CD8-positive, alpha-beta memory T cell (primary cell): ENCODE results near the gene TCAIM. TPM values are rescaled to one million over a fixed set of nuclear protein-coding genes. Genes with fewer than 3 reads are reported as not detected.
A peak's percentile ranks its signal among the peaks of the same experiment; 100 is the strongest.

Source experiments
- CTCF ChIA-PET: fragments of 350-600 bp; sonication (Branson Sonifier 250); formaldehyde crosslinking; loops from one replicate; lab custom pipeline; 2021; ENCODE audit warnings: antibody characterized with exemption; lab: Charles Lee
- POLR2A ChIA-PET: fragments of 350-600 bp; sonication (Branson Sonifier 250); formaldehyde crosslinking; loops from one replicate; lab custom pipeline; 2021; ENCODE audit warnings: antibody characterized with exemption; lab: Charles Lee
- DNase-seq, 5 donors: peaks; one replicate each; pipeline versions ENCODE4 v3.0.0 to v3.0.0-alpha.2; 2020 to 2022; ENCODE audit warnings: mixed read lengths in 1 of 5
- H3K27ac ChIP-seq: one replicate; pipeline ENCODE4 v1.7.0; 2013; ENCODE audit warnings: low read depth, mild to moderate bottlenecking, low read length, moderate library complexity
- H3K27me3 ChIP-seq: 2 replicates; pipeline ENCODE4 v1.7.0; 2013; ENCODE audit warnings: low read length, mild to moderate bottlenecking; ENCODE audit not compliant: insufficient read depth, poor library complexity, severe bottlenecking
- H3K36me3 ChIP-seq: 2 replicates; pipeline ENCODE4 v1.7.0; 2013; ENCODE audit warnings: mild to moderate bottlenecking, low read length, moderate library complexity; ENCODE audit not compliant: insufficient read depth
- H3K4me1 ChIP-seq: 2 replicates; pipeline ENCODE4 v1.7.0; 2013; ENCODE audit warnings: mild to moderate bottlenecking, low read length, moderate library complexity; ENCODE audit not compliant: insufficient read depth
- H3K4me3 ChIP-seq: 2 replicates; pipeline ENCODE4 v1.7.0; 2013; ENCODE audit warnings: mild to moderate bottlenecking, low read length
- H3K9me3 ChIP-seq: 2 replicates; pipeline ENCODE4 v1.7.0; 2013; ENCODE audit warnings: mild to moderate bottlenecking, low read length
- H3K27ac Mint-ChIP-seq, 8 donors: one replicate each; pipeline ENCODE4 v1.8.0; 2020 to 2021; ENCODE audit warnings: mixed read lengths in 8 of 8, mild to moderate bottlenecking in 6 of 8, inconsistent platforms in 3 of 8, moderate library complexity in 3 of 8
- H3K27me3 Mint-ChIP-seq, 2 donors: one replicate each; pipeline ENCODE4 v1.8.0; 2020 to 2021; ENCODE audit warnings: mixed read lengths in 2 of 2, mild to moderate bottlenecking in 1 of 2, moderate library complexity in 1 of 2
- H3K36me3 Mint-ChIP-seq, 3 donors: one replicate each; pipeline ENCODE4 v1.8.0; 2020 to 2021; ENCODE audit warnings: mixed read lengths in 3 of 3, inconsistent platforms in 1 of 3, mild to moderate bottlenecking in 1 of 3
- H3K4me1 Mint-ChIP-seq, 3 donors: one replicate each; pipeline ENCODE4 v1.8.0; 2020 to 2021; ENCODE audit warnings: mixed read lengths in 3 of 3, inconsistent platforms in 1 of 3, mild to moderate bottlenecking in 1 of 3
- H3K4me3 Mint-ChIP-seq, 7 donors: one replicate each; pipeline ENCODE4 v1.8.0; 2020 to 2021; ENCODE audit warnings: mixed read lengths in 7 of 7, mild to moderate bottlenecking in 6 of 7, moderate library complexity in 4 of 7, inconsistent platforms in 2 of 7
- H3K9me3 Mint-ChIP-seq, 5 donors: one replicate each; pipeline ENCODE4 v1.8.0; 2020 to 2022; ENCODE audit warnings: mixed read lengths in 5 of 5, mild to moderate bottlenecking in 3 of 5, moderate library complexity in 2 of 5, inconsistent platforms in 1 of 5
- polyA plus RNA-seq: library from polyadenylated mRNA; unstranded; fragments of 300-500 nt; fragmentation: Illumina TruSeq; gene quantifications from one replicate; pipeline ENCODE4 v1.2.3, GENCODE V29; 2021
- total RNA-seq, 2 experiments: library from RNA; stranded (reverse); gene quantifications; one replicate each; pipeline ENCODE4 v1.2.3, GENCODE V29; 2021

Gene TCAIM
- total and polyA plus RNA-seq, 3 experiments from 2014 or later: 12.8 to 14.4 (median 13.6) TPM

DNA sequence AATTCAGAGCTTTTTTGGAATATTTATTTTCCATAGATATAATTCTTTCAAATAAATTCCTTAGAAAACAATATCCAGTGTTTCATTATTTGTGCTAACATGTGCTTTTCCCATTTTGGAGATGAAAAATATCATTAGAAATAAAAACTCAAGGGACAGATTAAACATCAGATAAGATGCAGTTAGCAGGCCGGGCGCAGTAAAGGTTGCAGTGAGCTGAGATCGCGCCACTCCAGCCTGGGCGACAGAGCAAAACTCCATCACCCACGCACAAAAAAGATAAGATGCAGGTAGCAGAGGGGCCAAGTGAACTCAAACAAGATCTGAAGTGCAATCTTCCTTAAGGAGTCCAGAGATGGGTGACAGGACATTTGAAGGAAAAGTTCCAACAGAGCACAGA is 90.9 kb downstream of the TCAIM start:
- no peaks in the 10 kb centered on the region for H3K36me3 ChIP-seq
- no peaks in the 10 kb centered on the region for H3K27me3 ChIP-seq
- H3K27ac ChIP-seq: no peak overlapping the region
- no peaks in the 10 kb centered on the region for H3K9me3 Mint-ChIP-seq
- H3K4me3 ChIP-seq: no peak overlapping the region
- no peaks in the 10 kb centered on the region for H3K36me3 Mint-ChIP-seq
- POLR2A ChIA-PET: no interaction called here
- no peak for DNase-seq
- H3K4me3 Mint-ChIP-seq: no peak overlapping the region
- H3K4me1 Mint-ChIP-seq: no peaks in the 10 kb centered on the region
- CTCF ChIA-PET: no interaction called here
- peaks cover 6 to 7% of the 10 kb centered on the region in 2 donors for H3K27me3 Mint-ChIP-seq
- H3K9me3 ChIP-seq: no peaks in the 10 kb centered on the region
- no peak overlapping the region for H3K27ac Mint-ChIP-seq
- no peaks in the 10 kb centered on the region for H3K4me1 ChIP-seq

DNA sequence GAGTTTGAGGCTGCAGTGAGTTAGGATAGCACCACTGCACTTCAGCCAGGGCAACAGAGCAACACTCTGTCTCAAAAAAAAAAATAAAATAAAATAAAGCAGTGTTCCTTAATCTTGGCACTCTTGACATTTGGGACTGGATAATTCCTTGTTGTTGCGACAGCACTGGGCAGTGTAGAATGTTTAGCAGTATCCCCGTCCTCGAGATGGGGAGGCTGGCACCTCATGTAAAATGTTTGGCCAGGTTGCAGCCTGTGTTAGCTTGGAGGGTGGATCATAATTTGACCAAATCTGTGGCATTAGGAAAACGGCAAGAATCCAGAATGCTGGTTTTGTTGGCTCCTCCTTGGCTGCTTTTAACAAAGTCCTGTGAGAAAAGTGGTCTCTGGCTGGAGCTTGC is 91.9 kb downstream of the TCAIM start:
- no peak for DNase-seq
- Mint-ChIP-seq H3K4me3 (no peak overlapping the region), H3K36me3 (no peaks in the 10 kb centered on the region), H3K9me3 (no peaks in the 10 kb centered on the region), H3K27ac (no peak overlapping the region), H3K4me1 (no peaks in the 10 kb centered on the region), H3K27me3 (peaks cover 3% of the 10 kb centered on the region in 2 donors)
- Histone ChIP-seq H3K27me3 (no peaks in the 10 kb centered on the region), H3K9me3 (no peaks in the 10 kb centered on the region), H3K4me1 (no peaks in the 10 kb centered on the region), H3K4me3 (no peak overlapping the region), H3K36me3 (no peaks in the 10 kb centered on the region), H3K27ac (no peak overlapping the region)
- CTCF ChIA-PET: no interaction called here
- POLR2A ChIA-PET: no interaction called here

DNA sequence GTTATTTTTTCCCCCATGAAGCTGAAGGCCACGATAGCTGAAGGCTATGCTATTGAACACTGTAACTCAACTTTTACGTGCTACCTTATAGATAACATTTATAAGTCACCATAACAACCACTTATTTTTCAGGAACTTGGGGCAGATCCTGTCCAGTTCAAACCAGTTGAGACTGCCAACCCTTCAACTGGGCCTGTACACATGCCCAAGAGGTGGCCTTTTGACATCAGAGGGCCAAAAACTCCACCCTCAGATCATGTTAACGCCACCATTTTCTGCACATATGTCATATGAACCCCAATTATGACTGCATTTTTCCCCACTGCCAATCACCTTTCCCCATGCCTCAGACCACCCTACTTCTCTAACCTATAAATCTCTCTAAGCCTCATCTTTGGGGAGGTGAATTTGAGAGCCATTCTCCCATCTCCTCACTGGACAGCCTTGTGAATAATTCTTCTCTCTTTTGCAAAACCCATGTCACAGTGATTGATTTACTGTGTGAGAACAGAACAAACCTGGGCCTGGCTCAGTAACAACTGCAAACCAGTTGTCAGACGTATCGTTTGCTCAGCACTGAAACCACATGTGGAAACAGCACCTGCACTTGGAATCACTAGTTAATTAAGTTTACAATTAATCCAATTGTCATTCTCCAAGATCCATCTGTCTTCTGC is 96.4 kb downstream of the TCAIM start:
- Histone ChIP-seq H3K27me3 (no peaks in the 10 kb centered on the region), H3K36me3 (no peaks in the 10 kb centered on the region), H3K27ac (no peak overlapping the region), H3K4me3 (no peak overlapping the region), H3K9me3 (no peaks in the 10 kb centered on the region), H3K4me1 (peaks cover 12% of the 10 kb centered on the region)
- peaks cover 9 to 10% (median 9%) of the 10 kb centered on the region in 3 donors for H3K4me1 Mint-ChIP-seq
- DNase-seq: no peak
- no peaks in the 10 kb centered on the region for H3K36me3 Mint-ChIP-seq
- H3K9me3 Mint-ChIP-seq: no peaks in the 10 kb centered on the region
- no peaks in the 10 kb centered on the region for H3K27me3 Mint-ChIP-seq
- ChIA-PET CTCF (interaction anchor here (1.2 kb wide), 1 partner anchor 62 kb away, joined by 3 read pairs; no protein-coding TSS in a partner anchor), POLR2A (no interaction called here)
- no peak overlapping the region for H3K4me3 Mint-ChIP-seq
- H3K27ac Mint-ChIP-seq: peak overlapping the region in 1 of 8 donors; percentile 42

- Histone ChIP-seq H3K36me3 (no peaks in the 10 kb centered on the region), H3K4me3 (no peak overlapping the region), H3K27ac (no peak overlapping the region), H3K4me1 (peaks cover 20% of the 10 kb centered on the region), H3K9me3 (no peaks in the 10 kb centered on the region), H3K27me3 (no peaks in the 10 kb centered on the region)
- peaks cover 18 to 21% (median 20%) of the 10 kb centered on the region in 3 donors for H3K4me1 Mint-ChIP-seq
- no peak overlapping the region for H3K4me3 Mint-ChIP-seq
- CTCF ChIA-PET: no interaction called here
- no peaks in the 10 kb centered on the region for H3K9me3 Mint-ChIP-seq
- H3K27ac Mint-ChIP-seq: peak overlapping the region in 2 of 8 donors; percentile 22 to 79
- no peaks in the 10 kb centered on the region for H3K36me3 Mint-ChIP-seq
- no peaks in the 10 kb centered on the region for H3K27me3 Mint-ChIP-seq
- POLR2A ChIA-PET: no interaction called here
- no peak for DNase-seq
Measured at GRCh38 chr3:44436181-44436580, 97.6 kb downstream of the TCAIM start.

- no peaks in the 10 kb centered on the region for H3K36me3 ChIP-seq
Measured at GRCh38 chr3:44437800-44438199, 99.2 kb downstream of the TCAIM start.

GRCh38 chr3:44439499-44440295 is 101.1 kb downstream of the TCAIM start:
- H3K36me3 Mint-ChIP-seq: peaks cover 0 to 13% (median 3%) of the 10 kb centered on the region in 3 donors
- ChIA-PET POLR2A (interaction anchor here (0.6 to 1.2 kb wide), 4 partner anchors 37 to 105 kb away, joined by 4 to 7 read pairs (median 5); partner anchors contain the start of gene TCAIM), CTCF (no interaction called here)
- H3K36me3 ChIP-seq: no peaks in the 10 kb centered on the region
- H3K4me3 Mint-ChIP-seq: peak overlapping the region; percentile 14 to 83 (median 79)
- peak; percentile 20 to 82 (median 72) for DNase-seq
- no peaks in the 10 kb centered on the region for H3K27me3 ChIP-seq
- H3K4me1 Mint-ChIP-seq: peaks cover 28 to 37% (median 36%) of the 10 kb centered on the region in 3 donors
- peaks cover 20% of the 10 kb centered on the region for H3K4me1 ChIP-seq
- H3K27ac Mint-ChIP-seq: peak overlapping the region; percentile 90 to 99 (median 96)
- peak overlapping the region; percentile 13 for H3K4me3 ChIP-seq
- H3K9me3 Mint-ChIP-seq: no peaks in the 10 kb centered on the region
- no peaks in the 10 kb centered on the region for H3K27me3 Mint-ChIP-seq
- no peaks in the 10 kb centered on the region for H3K9me3 ChIP-seq
- peak overlapping the region; percentile 74 for H3K27ac ChIP-seq

More at GRCh38 chr3:44437800-44438199, 99.2 kb downstream of the TCAIM start:
- H3K9me3 Mint-ChIP-seq: no peaks in the 10 kb centered on the region
- Histone ChIP-seq H3K4me1 (peaks cover 20% of the 10 kb centered on the region), H3K27me3 (no peaks in the 10 kb centered on the region), H3K9me3 (no peaks in the 10 kb centered on the region), H3K27ac (no peak overlapping the region), H3K4me3 (no peak overlapping the region)
- peaks cover 26 to 33% (median 33%) of the 10 kb centered on the region in 3 donors for H3K4me1 Mint-ChIP-seq
- H3K36me3 Mint-ChIP-seq: peaks cover 0 to 5% (median 0%) of the 10 kb centered on the region in 3 donors
- POLR2A ChIA-PET: no interaction called here
- no peaks in the 10 kb centered on the region for H3K27me3 Mint-ChIP-seq
- peak overlapping the region in 2 of 8 donors; percentile 40 to 57 for H3K27ac Mint-ChIP-seq
- CTCF ChIA-PET: no interaction called here
- H3K4me3 Mint-ChIP-seq: no peak overlapping the region
- DNase-seq: no peak

DNA sequence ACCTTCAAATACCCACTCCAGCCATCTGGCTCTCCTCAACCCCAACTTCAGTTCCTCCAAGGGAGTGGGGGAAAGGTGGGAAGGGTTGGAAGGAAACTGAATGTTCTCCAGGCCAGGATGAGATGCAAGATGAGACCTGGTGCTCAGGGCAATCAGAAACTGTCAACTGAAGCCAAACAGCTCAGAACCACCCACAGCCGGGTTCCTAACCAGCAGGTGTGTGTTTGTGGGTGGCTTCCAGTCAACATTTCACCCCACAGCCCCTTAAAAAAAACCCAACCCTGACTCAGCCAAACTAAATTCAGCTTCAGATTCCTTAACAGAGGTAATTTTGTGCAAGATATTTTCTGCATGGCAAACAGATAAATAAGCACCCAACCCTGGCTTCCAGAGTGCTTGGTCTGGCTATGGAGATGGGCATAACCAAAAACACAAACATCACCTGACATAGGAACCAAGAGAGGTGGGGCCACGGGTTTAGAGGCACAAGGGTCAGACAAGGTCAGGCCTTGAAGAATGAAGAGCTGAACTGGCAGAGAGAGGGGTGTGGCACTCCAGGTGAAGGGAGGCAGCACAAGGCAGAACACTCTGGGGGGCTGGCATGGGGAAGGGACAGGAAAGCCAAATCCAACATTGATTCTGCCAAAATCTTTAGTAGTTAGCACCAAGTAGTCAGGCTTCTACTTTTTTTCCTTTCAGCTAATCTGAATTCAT is 104.2 kb downstream of the TCAIM start:
- Histone ChIP-seq H3K9me3 (no peaks in the 10 kb centered on the region), H3K36me3 (peaks cover 15% of the 10 kb centered on the region), H3K27me3 (no peaks in the 10 kb centered on the region), H3K4me3 (no peak overlapping the region), H3K4me1 (peaks cover 20% of the 10 kb centered on the region), H3K27ac (no peak overlapping the region)
- ChIA-PET CTCF (no interaction called here), POLR2A (no interaction called here)
- no peak overlapping the region for H3K4me3 Mint-ChIP-seq
- no peak for DNase-seq
- peaks cover 0 to 2% (median 0%) of the 10 kb centered on the region in 5 donors for H3K9me3 Mint-ChIP-seq
- peak overlapping the region in 7 of 8 donors; percentile 5 to 90 (median 39) for H3K27ac Mint-ChIP-seq
- peaks cover 13 to 39% (median 17%) of the 10 kb centered on the region in 3 donors for H3K36me3 Mint-ChIP-seq
- H3K4me1 Mint-ChIP-seq: peaks cover 28 to 40% (median 36%) of the 10 kb centered on the region in 3 donors
- no peaks in the 10 kb centered on the region for H3K27me3 Mint-ChIP-seq
